Fibroblast of skin of right biceps (primary cell): ENCODE results near the gene MOB2.
"Not testable (repeated sequence)": the region's sequence is repeated elsewhere in the genome, so short reads cannot be mapped to it uniquely, and the experiment has no call there.

Source experiments
- DNase-seq: peaks from one replicate; pipeline ENCODE4 v3.0.0-alpha.2; 2013

The MOB2 gene

GRCh38 chr11:1517117-1518005 is 30.8 kb upstream of the MOB2 start:
- no peak for DNase-seq

- peak; percentile 47 for DNase-seq
These were observed 29.9 kb upstream of the MOB2 start for GRCh38 chr11:1516273-1517067.

- peak; percentile 48 for DNase-seq
These were observed 28.8 kb upstream of the MOB2 start for GRCh38 chr11:1515082-1516060.

GRCh38 chr11:1514336-1515061 is 27.9 kb upstream of the MOB2 start:
- DNase-seq, result no peak

- no peak for DNase-seq
These were observed 27.0 kb upstream of the MOB2 start for GRCh38 chr11:1513326-1514296.

GRCh38 chr11:1512531-1513258 is 26.1 kb upstream of the MOB2 start:
- DNase-seq, result not testable (repeated sequence)

DNA sequence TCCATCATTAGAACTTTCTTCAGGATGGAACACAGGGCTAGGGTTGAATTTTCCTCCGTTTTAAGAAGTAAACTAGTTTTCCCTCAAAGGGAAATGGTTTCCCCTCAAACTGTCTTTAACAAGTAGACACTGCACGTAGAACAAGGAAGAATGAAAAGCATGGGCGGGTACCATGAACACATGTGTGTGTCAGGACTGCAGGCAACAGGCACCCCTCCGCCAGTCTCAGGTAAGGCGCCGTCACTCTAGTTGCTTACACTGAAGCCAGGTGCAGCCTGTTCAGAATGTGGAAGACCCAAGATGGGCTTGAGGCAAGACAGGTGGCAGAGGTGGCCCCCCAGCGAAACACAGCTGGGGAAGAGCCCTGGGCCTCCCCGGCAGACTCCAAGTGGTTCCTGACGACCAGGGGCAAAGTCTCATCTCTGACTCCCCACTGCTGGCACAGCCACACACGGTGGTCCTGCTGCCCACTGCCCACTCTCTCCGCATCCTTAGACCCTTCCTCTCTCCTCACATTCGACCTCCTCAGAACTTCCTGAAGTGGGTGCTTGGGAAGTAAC is 25.4 kb upstream of the MOB2 start:
- no peak for DNase-seq

GRCh38 chr11:1510928-1511327 is 24.3 kb upstream of the MOB2 start:
- no peak for DNase-seq

DNA sequence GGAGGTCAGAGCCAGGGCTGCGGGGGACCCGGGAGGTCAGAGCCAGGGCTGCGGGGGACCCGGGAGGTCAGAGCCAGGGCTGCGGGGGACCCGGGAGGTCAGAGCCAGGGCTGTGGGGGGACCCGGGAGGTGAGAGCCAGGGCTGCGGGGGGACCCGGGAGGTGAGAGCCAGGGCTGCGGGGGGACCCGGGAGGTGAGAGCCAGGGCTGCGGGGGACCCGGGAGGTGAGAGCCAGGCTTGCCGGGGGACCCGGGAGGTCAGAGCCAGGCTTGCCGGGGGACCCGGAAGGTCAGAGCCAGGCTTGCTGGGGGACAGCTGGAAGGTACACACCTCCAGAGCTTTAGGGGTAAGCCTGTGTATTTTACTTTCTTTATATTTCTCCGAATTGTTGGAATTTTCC is 23.8 kb upstream of the MOB2 start:
- not testable (repeated sequence) for DNase-seq

- DNase-seq, result no peak
These were observed 23.2 kb upstream of the MOB2 start for GRCh38 chr11:1509626-1510255.

GRCh38 chr11:1508986-1509385 is 22.4 kb upstream of the MOB2 start:
- no peak for DNase-seq

- DNase-seq, result no peak
These were observed 21.9 kb upstream of the MOB2 start for GRCh38 chr11:1508491-1508891.

DNA sequence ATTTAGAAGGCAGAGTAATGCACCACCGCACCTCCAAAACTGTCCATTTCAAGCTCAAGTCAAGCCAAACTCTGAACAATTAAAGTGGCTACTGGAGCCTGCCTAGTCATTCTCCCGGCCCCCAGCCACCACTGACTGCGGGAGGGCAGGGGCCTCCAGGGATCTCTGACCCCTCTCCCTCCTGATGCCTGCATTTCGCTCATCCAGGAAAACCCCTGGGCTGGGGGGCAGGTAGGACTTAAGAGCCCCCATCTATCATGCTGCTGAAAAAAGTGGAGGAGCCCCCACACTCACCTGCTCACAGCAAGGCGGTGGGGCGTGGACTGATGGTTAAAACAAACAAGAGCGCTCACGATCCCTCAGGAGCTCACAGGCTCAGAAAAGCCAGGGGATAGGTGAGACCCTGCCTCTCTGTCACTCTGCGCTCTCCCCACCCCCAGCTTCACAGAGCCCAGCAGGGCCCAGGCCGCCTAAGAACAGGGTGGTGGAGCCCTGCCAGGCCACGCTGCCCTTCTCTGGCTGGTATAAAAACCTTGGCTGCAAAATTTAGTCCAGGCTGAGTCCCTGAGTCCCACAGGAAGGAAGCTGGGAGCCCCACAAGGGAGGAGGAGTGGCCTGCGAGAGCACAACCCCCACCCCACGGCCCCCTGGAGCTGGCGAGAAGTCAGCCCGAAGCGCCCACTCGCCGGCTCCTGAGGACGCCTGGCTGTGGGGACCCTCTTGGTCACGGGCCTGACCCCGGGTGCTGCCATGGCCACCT is 21.0 kb upstream of the MOB2 start:
- no peak for DNase-seq

GRCh38 chr11:1506981-1507380 is 20.4 kb upstream of the MOB2 start:
- no peak for DNase-seq

- DNase-seq, result no peak
These were observed 18.9 kb upstream of the MOB2 start for GRCh38 chr11:1505480-1505879.

DNA sequence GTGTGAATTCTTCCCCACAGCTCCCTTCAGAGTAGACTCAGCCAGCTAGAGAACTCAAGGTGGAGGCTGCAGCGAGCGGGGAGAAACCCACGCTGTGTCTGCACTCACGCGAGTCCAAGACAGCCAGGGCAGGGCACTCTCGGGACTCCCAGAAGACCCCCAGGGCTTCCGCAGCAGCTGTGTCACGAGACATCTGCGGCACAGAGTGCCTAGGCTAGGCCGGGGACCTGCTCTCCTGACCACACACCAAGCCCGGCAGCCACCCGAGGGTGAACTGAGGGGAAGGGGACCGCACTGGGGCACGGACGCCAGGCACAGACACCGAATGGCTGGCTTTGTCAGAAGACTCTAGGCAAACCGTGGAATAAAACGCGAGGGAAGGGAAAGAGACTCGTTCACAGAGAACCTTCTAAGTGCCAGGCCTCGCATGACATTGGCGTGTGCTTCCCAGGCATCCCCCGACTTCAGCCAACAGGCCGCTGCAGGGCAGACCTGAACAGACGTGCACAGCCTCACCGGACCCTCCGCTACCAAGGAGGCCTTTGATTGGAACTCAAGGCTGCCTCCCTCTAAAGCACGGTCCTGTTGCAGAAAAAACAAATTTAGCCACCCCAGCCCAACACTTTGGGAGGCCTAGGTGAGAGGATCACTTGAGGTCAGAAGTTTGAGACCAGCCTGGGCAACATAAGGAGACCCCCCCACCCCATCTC is 18.2 kb upstream of the MOB2 start:
- DNase-seq, result no peak

DNA sequence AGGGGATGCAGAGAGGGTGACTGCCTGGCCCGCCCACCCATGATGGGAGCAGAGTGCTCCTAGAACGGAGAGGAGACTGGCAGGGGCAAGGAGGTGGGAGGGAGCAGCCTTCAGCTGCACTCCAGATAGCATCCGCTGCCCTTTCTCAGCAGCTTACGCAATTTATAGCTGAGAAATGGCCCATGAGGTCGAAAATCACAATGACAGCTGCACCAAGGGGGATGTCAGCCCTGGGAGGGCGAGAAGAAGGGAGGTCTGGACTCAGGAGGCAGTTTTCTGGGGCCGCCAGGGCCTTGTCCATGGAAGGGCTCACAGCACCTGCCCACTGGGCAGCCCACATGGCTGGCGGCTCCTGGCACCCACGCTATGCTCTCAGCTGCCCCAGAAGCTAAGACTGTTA is 17.6 kb upstream of the MOB2 start:
- no peak for DNase-seq

GRCh38 chr11:1503708-1504104 is 17.1 kb upstream of the MOB2 start:
- DNase-seq, result no peak
